H9 (cell line): ENCODE data around the gene PRIM2. TPM values are rescaled to one million over a fixed set of nuclear protein-coding genes. Genes with fewer than 3 reads are reported as not detected.

Experiments used
- DNase-seq: peaks from one replicate; pipeline ENCODE4 v3.0.0-alpha.2; 2017
- H2AFZ ChIP-seq: one replicate; pipeline ENCODE4 v1.6.1; 2013; ENCODE audit warnings: mild to moderate bottlenecking, low read length, control low read depth, moderate library complexity
- H2AK5ac ChIP-seq: 2 replicates; pipeline ENCODE4 v1.6.1; 2013; ENCODE audit warnings: low read length, control low read depth, mixed read lengths; ENCODE audit not compliant: insufficient read length
- H2BK120ac ChIP-seq: one replicate; pipeline ENCODE4 v1.6.1; 2013; ENCODE audit warnings: low read depth, mild to moderate bottlenecking, low read length, control low read depth, inconsistent platforms; ENCODE audit not compliant: poor library complexity, severe bottlenecking
- H2BK12ac ChIP-seq: 2 replicates; pipeline ENCODE4 v1.6.1; 2013; ENCODE audit warnings: low read length, control low read depth, mixed read lengths, low read depth; ENCODE audit not compliant: insufficient read length
- H2BK15ac ChIP-seq: 2 replicates; pipeline ENCODE4 v1.6.1; 2013; ENCODE audit warnings: low read depth, low read length, control low read depth
- H2BK20ac ChIP-seq: one replicate; pipeline ENCODE4 v1.6.1; 2013; ENCODE audit warnings: low read depth, mild to moderate bottlenecking, low read length, control low read depth, inconsistent platforms; ENCODE audit not compliant: poor library complexity, severe bottlenecking
- H2BK5ac ChIP-seq: 2 replicates; pipeline ENCODE4 v1.6.1; 2013; ENCODE audit warnings: low read length, control low read depth, mixed read lengths; ENCODE audit not compliant: insufficient read length
- H3K14ac ChIP-seq: 2 replicates; pipeline ENCODE4 v1.6.1; 2013; ENCODE audit warnings: low read length, control low read depth; ENCODE audit not compliant: insufficient read depth
- H3K18ac ChIP-seq: 2 replicates; pipeline ENCODE4 v1.6.1; 2013; ENCODE audit warnings: low read depth, mild to moderate bottlenecking, mixed read lengths, low read length, control low read depth; ENCODE audit not compliant: insufficient read length
- H3K23ac ChIP-seq: 2 replicates; pipeline ENCODE4 v1.6.1; 2013; ENCODE audit warnings: low read length, control low read depth, mixed read lengths, low read depth; ENCODE audit not compliant: insufficient read length
- H3K23me2 ChIP-seq: 2 replicates; pipeline ENCODE4 v1.6.1; 2013; ENCODE audit warnings: low read depth, mild to moderate bottlenecking, mixed read lengths, low read length, control low read depth; ENCODE audit not compliant: insufficient read length, poor library complexity, severe bottlenecking
- H3K27ac ChIP-seq: 2 replicates; pipeline ENCODE4 v1.5.1; 2013; ENCODE audit warnings: low read length, control low read depth, mixed read lengths, low read depth; ENCODE audit not compliant: insufficient read length
- H3K27me3 ChIP-seq: 2 replicates; pipeline ENCODE4 v1.6.1; 2013; ENCODE audit warnings: low read length, control low read depth, inconsistent platforms; ENCODE audit not compliant: insufficient read depth
- H3K4ac ChIP-seq: 2 replicates; pipeline ENCODE4 v1.6.1; 2013; ENCODE audit warnings: low read depth, mild to moderate bottlenecking, control low read depth, inconsistent platforms, low read length, moderate library complexity
- H3K4me1 ChIP-seq: 2 replicates; pipeline ENCODE4 v1.6.1; 2013; ENCODE audit warnings: low read length, control low read depth, inconsistent platforms; ENCODE audit not compliant: insufficient read depth
- H3K4me2 ChIP-seq: 2 replicates; pipeline ENCODE4 v1.6.1; 2013; ENCODE audit warnings: low read length, control low read depth, mixed read lengths; ENCODE audit not compliant: insufficient read length, insufficient read depth
- H3K56ac ChIP-seq: 2 replicates; pipeline ENCODE4 v1.6.1; 2013; ENCODE audit warnings: low read depth, mild to moderate bottlenecking, mixed read lengths, low read length, control low read depth; ENCODE audit not compliant: insufficient read length
- H3K79me1 ChIP-seq: 2 replicates; pipeline ENCODE4 v1.6.1; 2013; ENCODE audit warnings: low read depth, mild to moderate bottlenecking, moderate library complexity, low read length, control low read depth, inconsistent platforms; ENCODE audit not compliant: insufficient read depth, poor library complexity, severe bottlenecking
- H3K79me2 ChIP-seq: 2 replicates; pipeline ENCODE4 v1.6.1; 2013; ENCODE audit warnings: low read length, control low read depth, inconsistent platforms; ENCODE audit not compliant: insufficient read depth
- H3K9ac ChIP-seq: 2 replicates; pipeline ENCODE4 v1.6.1; 2013; ENCODE audit warnings: low read length, control low read depth, mixed read lengths; ENCODE audit not compliant: insufficient read length; ENCODE audit errors: extremely low read depth
- H3K9me3 ChIP-seq: one replicate; pipeline ENCODE4 v1.6.1; 2013; ENCODE audit warnings: low read depth, low read length, inconsistent platforms; ENCODE audit not compliant: control insufficient read depth
- H3T11ph ChIP-seq: one replicate; pipeline ENCODE4 v1.6.1; 2013; ENCODE audit warnings: mild to moderate bottlenecking, low read length, control low read depth, inconsistent platforms
- H4K20me1 ChIP-seq: one replicate; pipeline ENCODE4 v1.6.1; 2013; ENCODE audit not compliant: control insufficient read depth, insufficient read length, insufficient read depth
- H4K5ac ChIP-seq: 2 replicates; pipeline ENCODE4 v1.6.1; 2013; ENCODE audit warnings: low read depth, mild to moderate bottlenecking, mixed read lengths, low read length, control low read depth; ENCODE audit not compliant: insufficient read length
- H4K8ac ChIP-seq: replicated peaks from 2 replicates; pipeline ENCODE4 v1.6.1; 2013; ENCODE audit warnings: low read length, control low read depth, mixed read lengths, low read depth; ENCODE audit not compliant: insufficient read length
- H4K91ac ChIP-seq: 2 replicates; pipeline ENCODE4 v1.6.1; 2013; ENCODE audit warnings: low read depth, mild to moderate bottlenecking, moderate library complexity, mixed read lengths, low read length, control low read depth; ENCODE audit not compliant: insufficient read length
- H3K27ac Mint-ChIP-seq, 3 experiments: 2 replicates in 2 of 3; 3 replicates in 1 of 3; pipeline ENCODE4 v1.8.0; 2020 to 2021; ENCODE audit warnings: mixed read lengths in 3 of 3, mild to moderate bottlenecking in 1 of 3, moderate library complexity in 1 of 3
- H3K27me3 Mint-ChIP-seq: 2 replicates; pipeline ENCODE4 v1.8.0; 2021; ENCODE audit warnings: low read depth, mild to moderate bottlenecking, moderate library complexity, mixed read lengths
- H3K36me3 Mint-ChIP-seq, 3 experiments: 2 replicates in 2 of 3; 3 replicates in 1 of 3; pipeline ENCODE4 v1.8.0; 2020 to 2021; ENCODE audit warnings: low read depth in 3 of 3, mixed read lengths in 3 of 3; ENCODE audit not compliant: insufficient read depth in 1 of 3
- H3K4me1 Mint-ChIP-seq, 2 experiments: 2 replicates each; pipeline ENCODE4 v1.8.0; 2020; ENCODE audit warnings: mixed read lengths in 2 of 2
- H3K4me3 Mint-ChIP-seq, 2 experiments: 2 replicates in 1 of 2; 3 replicates in 1 of 2; pipeline ENCODE4 v1.8.0; 2020 to 2021; ENCODE audit warnings: mild to moderate bottlenecking in 2 of 2, mixed read lengths in 2 of 2, moderate library complexity in 1 of 2
- H3K9me3 Mint-ChIP-seq, 2 experiments: 2 replicates in 1 of 2; 3 replicates in 1 of 2; pipeline ENCODE4 v1.8.0; 2020; ENCODE audit warnings: mild to moderate bottlenecking in 2 of 2, mixed read lengths in 2 of 2, moderate library complexity in 1 of 2
- WGBS: extraction: QIAGEN DNeasy Blood & Tissue Kit; methylation state at CpG from one replicate; pipeline ENCODE4 v1.1.7; 2013; ENCODE audit warnings: missing lambda C conversion rate, low lambda C conversion rate, mixed read lengths; ENCODE audit not compliant: insufficient read length; ENCODE audit errors: extremely low coverage; 5-methylcytosine and 5-hydroxymethylcytosine counted together
- total RNA-seq: library from RNA; stranded (reverse); gene quantifications from 2 replicates; pipeline ENCODE4 v1.2.1, GENCODE V29; 2021
- TF ChIP-seq, protein P1 (sequence below): fragments of 200-600 bp; sonication (generic); conservative IDR thresholded peaks from 3 replicates; pipeline ENCODE4 v1.8.0; 2021; ENCODE audit warnings: antibody characterized with exemption, mild to moderate bottlenecking

The PRIM2 gene
- total RNA-seq, 1 experiment from 2014 or later, result 43.0 TPM

GRCh38 chr6:57301757-57302156 lies 15.7 kb upstream of the PRIM2 start:
- no peak for DNase-seq
- Histone ChIP-seq H2BK15ac (no peak overlapping the region), H3K18ac (no peak overlapping the region), H2BK5ac (no peak overlapping the region), H2BK12ac (no peak overlapping the region), H3K23ac (no peak overlapping the region), H3K9me3 (no peaks in the 10 kb centered on the region), H2AK5ac (no peak overlapping the region), H3K56ac (no peak overlapping the region), H4K91ac (no peak overlapping the region), H2AFZ (no peak overlapping the region), H3K4ac (no peak overlapping the region), H3K23me2 (no peaks in the 10 kb centered on the region), H3K4me2 (no peak overlapping the region), H2BK120ac (no peak overlapping the region), H4K8ac (no peak overlapping the region), H3K79me1 (no peaks in the 10 kb centered on the region), H3K4me1 (no peaks in the 10 kb centered on the region), H3T11ph (no peak overlapping the region), H3K14ac (no peak overlapping the region), H4K20me1 (no peaks in the 10 kb centered on the region), H3K79me2 (no peaks in the 10 kb centered on the region), H3K27me3 (no peaks in the 10 kb centered on the region), H3K27ac (no peak overlapping the region), H2BK20ac (no peak overlapping the region), H4K5ac (no peak overlapping the region), H3K9ac (no peak overlapping the region)
- Mint-ChIP-seq H3K27me3 (no peaks in the 10 kb centered on the region), H3K9me3 (no peaks in the 10 kb centered on the region), H3K36me3 (no peaks in the 10 kb centered on the region; a peak in 1 of 7 replicates), H3K4me1 (no peaks in the 10 kb centered on the region), H3K4me3 (no peak overlapping the region), H3K27ac (no peak overlapping the region; a peak in 1 of 7 replicates)
- no CpG with 5 or more reads among the region's 1 CpG for whole genome bisulfite sequencing
- TF ChIP-seq, protein P1, sequence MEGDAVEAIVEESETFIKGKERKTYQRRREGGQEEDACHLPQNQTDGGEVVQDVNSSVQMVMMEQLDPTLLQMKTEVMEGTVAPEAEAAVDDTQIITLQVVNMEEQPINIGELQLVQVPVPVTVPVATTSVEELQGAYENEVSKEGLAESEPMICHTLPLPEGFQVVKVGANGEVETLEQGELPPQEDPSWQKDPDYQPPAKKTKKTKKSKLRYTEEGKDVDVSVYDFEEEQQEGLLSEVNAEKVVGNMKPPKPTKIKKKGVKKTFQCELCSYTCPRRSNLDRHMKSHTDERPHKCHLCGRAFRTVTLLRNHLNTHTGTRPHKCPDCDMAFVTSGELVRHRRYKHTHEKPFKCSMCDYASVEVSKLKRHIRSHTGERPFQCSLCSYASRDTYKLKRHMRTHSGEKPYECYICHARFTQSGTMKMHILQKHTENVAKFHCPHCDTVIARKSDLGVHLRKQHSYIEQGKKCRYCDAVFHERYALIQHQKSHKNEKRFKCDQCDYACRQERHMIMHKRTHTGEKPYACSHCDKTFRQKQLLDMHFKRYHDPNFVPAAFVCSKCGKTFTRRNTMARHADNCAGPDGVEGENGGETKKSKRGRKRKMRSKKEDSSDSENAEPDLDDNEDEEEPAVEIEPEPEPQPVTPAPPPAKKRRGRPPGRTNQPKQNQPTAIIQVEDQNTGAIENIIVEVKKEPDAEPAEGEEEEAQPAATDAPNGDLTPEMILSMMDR, result no peak
